Epithelial cell of proximal tubule (primary cell): ENCODE results near the gene FAM151A. TPM values are rescaled to one million over a fixed set of nuclear protein-coding genes. Genes with fewer than 3 reads are reported as not detected.

Experiments
- DNase-seq: peaks from one replicate; pipeline ENCODE4 v3.0.0-alpha.2; 2011; ENCODE audit warnings: low read depth
- H3K4me3 ChIP-seq: 2 replicates; pipeline ENCODE4 v1.5.1; 2011; ENCODE audit warnings: low read depth, mild to moderate bottlenecking, low read length
- total RNA-seq: library from RNA; depleted of rRNA; stranded (reverse); fragments of >200 nt; gene quantifications from 2 replicates; pipeline ENCODE4 v1.2.3, GENCODE V29; 2015
- TF ChIP-seq, protein P1 (sequence below): conservative IDR thresholded peaks from 2 replicates; pipeline ENCODE4 v1.5.1; 2012; ENCODE audit warnings: low read depth, mild to moderate bottlenecking, low read length

FAM151A gene
- total RNA-seq, 1 donor from 2014 or later = not detected

DNA sequence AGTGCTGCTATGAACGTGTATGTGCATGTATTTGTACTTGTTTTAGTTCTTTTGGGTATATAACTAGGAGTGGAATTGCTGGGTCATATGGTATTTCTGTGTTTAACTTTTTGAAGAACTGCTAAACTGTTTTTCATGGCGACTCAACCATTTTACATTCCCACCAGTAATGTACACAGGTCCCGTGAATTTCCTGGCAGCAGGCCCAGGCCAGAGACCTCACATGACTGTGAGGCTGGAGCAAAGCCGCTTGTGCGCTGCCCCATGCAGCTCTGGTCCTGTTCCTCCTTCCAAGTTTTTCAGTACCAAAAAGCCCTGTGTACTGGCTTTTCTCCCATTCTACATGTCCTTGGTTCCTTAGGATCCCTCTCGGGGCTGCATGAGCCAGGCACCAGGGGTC, 45.7 kb downstream of the FAM151A start:
- DNase-seq = no peak
- H3K4me3 ChIP-seq = no peak overlapping the region
- TF ChIP-seq, protein P1, sequence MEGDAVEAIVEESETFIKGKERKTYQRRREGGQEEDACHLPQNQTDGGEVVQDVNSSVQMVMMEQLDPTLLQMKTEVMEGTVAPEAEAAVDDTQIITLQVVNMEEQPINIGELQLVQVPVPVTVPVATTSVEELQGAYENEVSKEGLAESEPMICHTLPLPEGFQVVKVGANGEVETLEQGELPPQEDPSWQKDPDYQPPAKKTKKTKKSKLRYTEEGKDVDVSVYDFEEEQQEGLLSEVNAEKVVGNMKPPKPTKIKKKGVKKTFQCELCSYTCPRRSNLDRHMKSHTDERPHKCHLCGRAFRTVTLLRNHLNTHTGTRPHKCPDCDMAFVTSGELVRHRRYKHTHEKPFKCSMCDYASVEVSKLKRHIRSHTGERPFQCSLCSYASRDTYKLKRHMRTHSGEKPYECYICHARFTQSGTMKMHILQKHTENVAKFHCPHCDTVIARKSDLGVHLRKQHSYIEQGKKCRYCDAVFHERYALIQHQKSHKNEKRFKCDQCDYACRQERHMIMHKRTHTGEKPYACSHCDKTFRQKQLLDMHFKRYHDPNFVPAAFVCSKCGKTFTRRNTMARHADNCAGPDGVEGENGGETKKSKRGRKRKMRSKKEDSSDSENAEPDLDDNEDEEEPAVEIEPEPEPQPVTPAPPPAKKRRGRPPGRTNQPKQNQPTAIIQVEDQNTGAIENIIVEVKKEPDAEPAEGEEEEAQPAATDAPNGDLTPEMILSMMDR = no peak

DNA sequence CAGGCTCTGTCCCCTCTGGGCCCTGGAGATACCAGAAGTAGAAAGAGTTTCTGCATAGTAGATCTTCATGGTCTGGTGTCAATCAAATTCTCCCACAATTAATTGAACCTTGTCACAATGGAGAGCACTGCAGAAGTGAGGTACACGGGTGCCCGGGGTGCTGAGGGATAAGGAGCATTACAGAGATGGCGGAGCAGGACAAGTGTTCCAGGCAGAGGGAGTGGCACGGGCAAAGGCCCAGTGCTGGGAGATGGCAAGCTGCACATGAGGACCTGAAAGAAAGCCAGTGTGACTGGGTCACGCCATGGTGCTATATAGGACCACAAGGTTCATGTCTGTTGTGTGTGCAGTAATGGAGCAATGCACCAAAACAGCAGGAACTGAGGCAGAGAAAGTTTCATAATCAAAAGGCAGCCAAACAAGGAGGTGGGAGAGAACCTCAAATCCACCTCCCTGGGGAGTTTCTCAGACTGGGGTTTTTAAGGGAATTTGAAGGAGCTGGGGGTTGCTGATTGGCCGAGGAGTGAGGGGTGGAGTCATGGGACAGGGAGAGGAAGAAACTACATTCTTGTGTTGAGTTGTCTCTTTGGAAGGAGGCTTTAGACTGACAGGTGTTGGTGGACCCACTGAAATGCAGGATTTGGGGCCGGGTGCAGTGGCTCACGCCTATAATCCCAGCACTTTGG, 47.6 kb downstream of the FAM151A start:
- H3K4me3 ChIP-seq = no peak overlapping the region
- no peak for DNase-seq
- TF ChIP-seq, protein P1 = no peak

DNA sequence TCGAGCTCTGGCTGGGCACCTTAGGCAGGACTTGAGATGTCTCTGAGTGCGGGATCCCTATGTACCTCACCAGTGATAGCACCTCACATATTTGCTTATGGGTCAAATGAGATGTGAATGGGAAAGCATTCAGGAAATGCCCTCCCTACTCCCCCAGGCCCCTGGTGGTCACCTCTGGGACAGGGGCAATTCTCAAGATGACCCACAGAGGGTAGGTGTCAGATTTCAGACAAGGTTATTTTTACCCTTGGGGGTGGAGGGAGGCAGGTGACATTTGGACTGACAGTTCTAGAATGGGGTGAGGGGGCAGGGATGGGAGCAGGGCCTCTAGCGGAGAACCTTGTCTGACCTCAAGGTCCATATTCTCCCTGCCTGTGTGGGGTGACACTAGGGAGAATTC, 48.2 kb downstream of the FAM151A start:
- no peak for DNase-seq
- TF ChIP-seq, protein P1 = peak; percentile 5
- H3K4me3 ChIP-seq = no peak overlapping the region

DNA sequence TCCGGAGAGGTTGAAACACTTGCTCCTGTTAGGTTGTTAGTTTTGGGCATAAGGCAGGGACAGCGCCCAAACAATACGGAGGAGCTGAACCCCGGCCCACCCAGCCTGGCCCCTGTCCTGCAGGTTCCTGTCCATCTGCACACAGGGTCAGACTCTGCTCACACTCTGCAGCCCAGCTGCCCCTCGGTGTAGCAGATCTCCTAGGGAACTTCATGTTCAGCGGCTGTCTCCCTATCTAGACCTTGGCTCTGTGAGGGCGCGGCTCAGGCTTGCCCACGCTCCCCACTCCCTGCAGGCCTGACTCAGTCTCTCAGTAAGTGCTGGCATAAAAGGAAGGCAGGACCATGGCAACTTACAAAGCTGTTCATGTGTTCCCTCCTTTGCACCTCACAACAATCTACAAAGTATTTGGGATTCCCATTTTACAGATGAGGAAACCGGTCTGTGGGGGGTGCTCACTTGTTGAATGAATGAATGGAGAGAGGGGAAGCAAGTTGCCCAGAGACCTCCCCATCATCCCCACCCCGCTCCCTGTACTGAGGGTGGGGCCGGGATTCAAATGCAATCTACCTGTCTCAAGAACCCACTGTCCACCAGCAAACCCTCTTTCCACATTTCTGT, 49.1 kb downstream of the FAM151A start:
- no peak for DNase-seq
- TF ChIP-seq, protein P1 = no peak

DNA sequence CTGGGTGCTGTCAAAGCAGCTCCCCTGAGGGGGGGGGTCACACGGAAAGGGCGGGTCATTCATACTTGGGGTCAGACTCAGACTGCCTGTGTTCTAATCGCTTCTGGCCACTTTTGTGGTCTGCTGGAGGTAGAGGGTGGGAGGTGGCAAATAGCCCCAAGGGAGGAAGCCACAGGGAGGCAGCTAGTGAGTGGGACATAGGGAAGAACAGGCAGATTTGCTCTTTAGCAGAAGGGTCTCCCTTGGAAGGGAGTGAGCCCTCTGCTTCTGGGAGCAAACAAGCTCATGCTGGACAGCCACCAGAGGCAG, 50.8 kb downstream of the FAM151A start:
- DNase-seq = no peak
- TF ChIP-seq, protein P1 = no peak
- H3K4me3 ChIP-seq = no peak overlapping the region

More for the DNA sequence above, 49.1 kb downstream of the FAM151A start:
- no peak overlapping the region for H3K4me3 ChIP-seq

DNA sequence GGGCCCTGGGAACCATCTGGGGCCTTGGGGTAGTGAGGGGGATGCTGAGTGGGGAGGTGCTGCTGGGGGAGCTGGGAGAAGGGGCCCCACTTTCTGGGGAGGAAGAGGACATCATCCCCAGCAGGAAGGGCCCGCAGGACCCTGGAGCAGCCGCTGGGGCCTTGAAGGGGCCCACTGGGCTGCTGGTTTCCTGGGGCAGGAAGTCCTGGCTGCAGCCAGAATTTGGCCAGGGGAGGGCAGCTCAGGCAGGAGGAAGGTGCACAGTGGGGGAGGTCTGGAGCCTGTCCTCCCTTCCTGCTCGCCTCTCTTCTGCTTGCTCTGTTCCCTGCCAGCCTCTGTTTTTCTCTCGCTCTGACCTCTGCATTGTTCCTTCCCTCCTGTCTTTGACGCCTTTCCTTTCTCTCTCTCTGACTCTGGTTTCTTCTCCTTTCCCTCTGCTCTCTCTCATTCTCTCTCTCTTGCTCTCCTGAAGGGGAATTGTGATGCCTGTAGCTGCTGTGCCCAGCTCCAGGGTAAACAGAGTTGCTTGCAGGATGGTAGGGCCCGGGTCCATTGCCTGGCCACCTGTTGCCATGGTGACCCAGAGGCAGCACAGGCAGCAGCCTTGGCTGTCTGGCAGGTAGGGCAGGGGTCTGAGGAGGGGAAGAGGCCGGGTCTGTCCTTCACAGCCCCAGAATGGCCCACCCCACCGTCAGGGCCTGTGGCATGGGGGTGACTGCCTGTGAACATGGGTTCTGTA, 51.4 kb downstream of the FAM151A start:
- no peak overlapping the region for H3K4me3 ChIP-seq
- TF ChIP-seq, protein P1 = no peak
- DNase-seq = no peak

DNA sequence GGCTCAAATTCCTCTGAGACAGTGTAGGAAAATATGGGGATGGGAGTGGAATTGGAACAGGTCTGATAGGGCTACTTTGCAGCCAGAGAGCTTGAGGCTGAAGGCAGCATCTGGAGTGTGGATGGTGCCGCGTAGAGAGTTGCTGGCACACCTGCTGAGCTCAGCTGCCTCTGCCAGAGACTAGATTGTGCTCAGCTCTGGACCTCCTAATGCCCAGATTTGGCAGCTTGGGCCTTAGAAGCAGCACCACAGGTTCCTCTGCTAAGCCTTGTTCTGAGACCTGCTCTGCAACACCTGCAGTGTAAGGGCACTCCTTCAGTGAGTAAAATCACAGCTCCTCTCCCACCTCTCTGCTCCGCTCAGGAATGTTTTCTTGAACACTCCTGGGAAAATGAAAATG, 52.0 kb downstream of the FAM151A start:
- TF ChIP-seq, protein P1 = no peak
- DNase-seq = no peak
- no peak overlapping the region for H3K4me3 ChIP-seq
